Ishikawa (cell line): ENCODE measurements around the gene FHIT.

Experiments used
- CEBPB ChIP-seq: IDR thresholded peaks from 2 replicates; pipeline ENCODE4 v1.6.1; 2012
- CREB1 ChIP-seq: IDR thresholded peaks from 2 replicates; pipeline ENCODE4 v1.6.1; 2012; ENCODE audit warnings: low read depth
- EGR1 ChIP-seq: IDR thresholded peaks from 2 replicates; pipeline ENCODE4 v1.6.1; 2012
- EP300 ChIP-seq: IDR thresholded peaks from 2 replicates; pipeline ENCODE4 v1.6.1; 2012; ENCODE audit warnings: borderline replicate concordance
- FOXM1 ChIP-seq: IDR thresholded peaks from 2 replicates; pipeline ENCODE4 v1.6.1; 2012; ENCODE audit warnings: low read depth, borderline replicate concordance
- NFIC ChIP-seq: IDR thresholded peaks from 2 replicates; pipeline ENCODE4 v1.6.1; 2012
- RAD21 ChIP-seq: IDR thresholded peaks from 2 replicates; pipeline ENCODE4 v1.6.1; 2012; ENCODE audit warnings: low read depth
- TAF1 ChIP-seq: IDR thresholded peaks from 2 replicates; pipeline ENCODE4 v1.6.1; 2012; ENCODE audit warnings: low read depth, mild to moderate bottlenecking
- TCF12 ChIP-seq: IDR thresholded peaks from 2 replicates; pipeline ENCODE4 v1.6.1; 2012; ENCODE audit warnings: low read depth
- TEAD4 ChIP-seq: IDR thresholded peaks from 2 replicates; pipeline ENCODE4 v1.6.1; 2012
- YY1 ChIP-seq: IDR thresholded peaks from 2 replicates; pipeline ENCODE4 v1.6.1; 2012; ENCODE audit warnings: low read depth
- ZBTB7A ChIP-seq: IDR thresholded peaks from 2 replicates; pipeline ENCODE4 v1.6.1; 2012; ENCODE audit warnings: low read depth
- TF ChIP-seq, protein P1 (sequence below): IDR thresholded peaks from 2 replicates; pipeline ENCODE4 v1.6.1; 2012; ENCODE audit warnings: low read depth, mild to moderate bottlenecking
- TF ChIP-seq, protein P2 (sequence below): IDR thresholded peaks from 2 replicates; pipeline ENCODE4 v1.6.1; 2012
- TF ChIP-seq, protein P3 (sequence below): IDR thresholded peaks from 2 replicates; pipeline ENCODE4 v1.6.1; 2012

FHIT gene

DNA sequence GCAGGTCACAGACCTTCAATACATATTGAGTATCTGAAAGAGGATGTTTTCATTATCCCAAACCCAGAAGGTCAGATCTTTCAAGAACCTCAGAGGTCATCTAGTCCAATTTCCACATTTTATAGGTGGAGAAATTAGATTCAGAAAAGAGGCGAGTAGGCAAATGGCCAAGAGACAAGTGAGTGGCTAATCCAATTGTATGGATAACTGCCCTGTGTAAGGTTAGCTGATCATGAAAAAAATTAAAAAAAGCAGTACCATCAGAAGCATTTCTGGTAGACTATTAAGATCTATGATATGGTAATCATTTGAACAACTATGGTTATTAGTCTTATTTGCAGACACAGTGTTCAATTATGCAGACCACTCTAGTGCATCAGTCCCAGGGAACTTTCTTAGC is 1540.7 kb downstream of the FHIT start:
- TF ChIP-seq EP300 (no peak), RAD21 (no peak), TCF12 (no peak), NFIC (no peak), ZBTB7A (no peak)
- TF ChIP-seq, protein P1, sequence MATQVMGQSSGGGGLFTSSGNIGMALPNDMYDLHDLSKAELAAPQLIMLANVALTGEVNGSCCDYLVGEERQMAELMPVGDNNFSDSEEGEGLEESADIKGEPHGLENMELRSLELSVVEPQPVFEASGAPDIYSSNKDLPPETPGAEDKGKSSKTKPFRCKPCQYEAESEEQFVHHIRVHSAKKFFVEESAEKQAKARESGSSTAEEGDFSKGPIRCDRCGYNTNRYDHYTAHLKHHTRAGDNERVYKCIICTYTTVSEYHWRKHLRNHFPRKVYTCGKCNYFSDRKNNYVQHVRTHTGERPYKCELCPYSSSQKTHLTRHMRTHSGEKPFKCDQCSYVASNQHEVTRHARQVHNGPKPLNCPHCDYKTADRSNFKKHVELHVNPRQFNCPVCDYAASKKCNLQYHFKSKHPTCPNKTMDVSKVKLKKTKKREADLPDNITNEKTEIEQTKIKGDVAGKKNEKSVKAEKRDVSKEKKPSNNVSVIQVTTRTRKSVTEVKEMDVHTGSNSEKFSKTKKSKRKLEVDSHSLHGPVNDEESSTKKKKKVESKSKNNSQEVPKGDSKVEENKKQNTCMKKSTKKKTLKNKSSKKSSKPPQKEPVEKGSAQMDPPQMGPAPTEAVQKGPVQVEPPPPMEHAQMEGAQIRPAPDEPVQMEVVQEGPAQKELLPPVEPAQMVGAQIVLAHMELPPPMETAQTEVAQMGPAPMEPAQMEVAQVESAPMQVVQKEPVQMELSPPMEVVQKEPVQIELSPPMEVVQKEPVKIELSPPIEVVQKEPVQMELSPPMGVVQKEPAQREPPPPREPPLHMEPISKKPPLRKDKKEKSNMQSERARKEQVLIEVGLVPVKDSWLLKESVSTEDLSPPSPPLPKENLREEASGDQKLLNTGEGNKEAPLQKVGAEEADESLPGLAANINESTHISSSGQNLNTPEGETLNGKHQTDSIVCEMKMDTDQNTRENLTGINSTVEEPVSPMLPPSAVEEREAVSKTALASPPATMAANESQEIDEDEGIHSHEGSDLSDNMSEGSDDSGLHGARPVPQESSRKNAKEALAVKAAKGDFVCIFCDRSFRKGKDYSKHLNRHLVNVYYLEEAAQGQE = no peak
- TF ChIP-seq, protein P2, sequence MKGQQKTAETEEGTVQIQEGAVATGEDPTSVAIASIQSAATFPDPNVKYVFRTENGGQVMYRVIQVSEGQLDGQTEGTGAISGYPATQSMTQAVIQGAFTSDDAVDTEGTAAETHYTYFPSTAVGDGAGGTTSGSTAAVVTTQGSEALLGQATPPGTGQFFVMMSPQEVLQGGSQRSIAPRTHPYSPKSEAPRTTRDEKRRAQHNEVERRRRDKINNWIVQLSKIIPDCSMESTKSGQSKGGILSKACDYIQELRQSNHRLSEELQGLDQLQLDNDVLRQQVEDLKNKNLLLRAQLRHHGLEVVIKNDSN = no peak
- TF ChIP-seq, protein P3, sequence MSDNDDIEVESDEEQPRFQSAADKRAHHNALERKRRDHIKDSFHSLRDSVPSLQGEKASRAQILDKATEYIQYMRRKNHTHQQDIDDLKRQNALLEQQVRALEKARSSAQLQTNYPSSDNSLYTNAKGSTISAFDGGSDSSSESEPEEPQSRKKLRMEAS = no peak

DNA sequence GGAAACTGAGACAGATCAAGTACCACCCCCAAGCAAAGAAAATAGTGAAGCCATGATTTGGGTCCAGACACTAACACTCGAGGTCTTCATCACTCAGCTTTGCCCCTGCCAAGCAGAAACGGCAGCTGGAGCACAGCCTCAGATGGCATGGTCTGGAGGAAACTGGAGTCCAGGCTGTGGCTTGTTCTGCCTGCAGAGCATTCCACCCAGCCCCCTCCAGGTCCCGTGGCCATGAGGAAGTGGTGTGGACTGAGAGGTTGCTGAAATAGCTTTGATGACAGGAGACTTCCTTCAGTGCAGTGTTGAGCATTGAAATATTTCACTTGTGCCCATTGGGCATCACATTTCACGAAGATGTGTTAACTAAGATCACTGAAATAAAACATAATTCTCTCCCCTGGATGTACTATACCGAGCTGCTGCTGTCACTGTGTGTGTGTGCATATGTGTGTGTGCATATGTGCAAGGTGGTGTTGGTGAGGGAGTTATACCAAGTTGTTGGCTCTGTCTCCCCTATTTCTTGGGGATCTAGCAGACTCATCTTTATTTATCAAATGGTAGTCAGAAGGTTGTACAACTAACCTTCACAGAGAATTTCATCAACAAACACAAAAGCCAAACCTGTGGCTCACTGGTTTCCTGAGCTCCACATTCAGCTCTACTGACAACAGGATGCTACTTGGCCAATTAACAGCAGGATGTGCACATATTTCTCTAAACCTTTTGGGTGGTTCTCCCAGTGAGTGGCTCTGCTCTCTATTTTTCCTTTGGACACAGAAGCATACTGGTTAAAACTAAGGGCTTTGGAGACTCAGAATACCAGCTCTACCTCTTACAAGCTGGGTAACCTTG is 1541.3 kb downstream of the FHIT start:
- TF ChIP-seq CREB1 (no peak), TAF1 (no peak), TEAD4 (no peak), CEBPB (no peak), TCF12 (no peak), EP300 (no peak), YY1 (no peak), ZBTB7A (no peak), NFIC (no peak), RAD21 (no peak), EGR1 (no peak)
- TF ChIP-seq, protein P3 = no peak
- TF ChIP-seq, protein P2 = no peak
- TF ChIP-seq, protein P1 = no peak

DNA sequence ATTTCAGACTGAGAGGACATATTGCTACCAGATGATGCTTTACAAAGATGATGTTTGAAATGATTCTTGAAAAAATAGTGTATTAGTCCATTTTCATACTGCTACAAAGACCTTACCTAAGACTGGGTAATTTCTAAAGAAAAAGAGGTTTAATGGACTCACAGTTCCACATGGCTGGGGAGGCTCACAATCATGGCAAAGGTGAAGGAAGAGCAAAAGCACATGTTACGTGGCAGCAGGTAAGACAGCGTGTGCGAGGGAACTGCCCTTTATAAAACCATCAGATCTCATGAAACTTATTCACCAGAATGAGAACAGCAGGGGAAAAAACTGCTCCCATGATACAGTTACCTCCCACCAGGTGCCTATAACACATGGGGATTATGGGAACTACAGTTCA is 1543.0 kb downstream of the FHIT start:
- TF ChIP-seq YY1 (no peak), FOXM1 (no peak), RAD21 (no peak), CREB1 (no peak), TAF1 (no peak), ZBTB7A (no peak), EP300 (no peak), EGR1 (no peak), CEBPB (no peak), NFIC (no peak)
- TF ChIP-seq, protein P3 = no peak

DNA sequence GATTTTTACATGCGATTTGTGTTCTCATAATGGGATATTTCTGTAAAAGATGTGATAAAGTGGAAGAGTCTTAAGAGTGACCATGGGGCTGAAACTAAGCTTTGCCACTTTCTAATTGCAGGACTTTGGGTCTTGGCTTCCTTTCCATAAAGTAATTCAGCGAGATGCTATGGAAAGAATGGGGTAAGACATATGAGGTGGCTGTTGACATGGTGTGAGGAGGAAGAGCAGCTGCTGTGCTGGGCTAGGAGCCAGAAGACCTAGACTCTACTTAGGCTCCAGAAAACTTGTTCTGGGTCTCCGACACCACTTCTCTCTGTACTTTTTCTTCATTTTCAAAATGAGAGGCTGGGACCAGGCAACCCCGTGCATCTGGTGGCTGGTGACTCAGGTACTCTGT is 1547.0 kb downstream of the FHIT start:
- TF ChIP-seq YY1 = no peak
- no peak for TF ChIP-seq FOXM1
- TF ChIP-seq, protein P1 = no peak
- no peak for TF ChIP-seq CEBPB
- TF ChIP-seq, protein P2 = no peak
- no peak for TF ChIP-seq CREB1
- TF ChIP-seq, protein P3 = no peak
- TF ChIP-seq EP300 = no peak
- no peak for TF ChIP-seq NFIC
- TF ChIP-seq EGR1 = no peak
- TF ChIP-seq RAD21 = no peak
- TF ChIP-seq TAF1 = no peak
- TF ChIP-seq ZBTB7A = no peak
- no peak for TF ChIP-seq TEAD4
- no peak for TF ChIP-seq TCF12
